IPS-18c (cell line): Measurements from ENCODE around the gene CLEC17A.
"Not testable (repeated sequence)": the region's sequence is repeated elsewhere in the genome, so short reads cannot be mapped to it uniquely, and the experiment has no call there.

Experiments used
- H3K4me3 ChIP-seq: 2 replicates; pipeline ENCODE4 v1.7.0; 2013; ENCODE audit warnings: low read depth, mild to moderate bottlenecking, low read length, moderate library complexity; ENCODE audit not compliant: insufficient read depth
- H3K9me3 ChIP-seq: one replicate; pipeline ENCODE4 v1.6.1; 2013; ENCODE audit warnings: mild to moderate bottlenecking, low read length, moderate library complexity; ENCODE audit not compliant: control insufficient read depth, insufficient read depth

The CLEC17A gene, protein sequence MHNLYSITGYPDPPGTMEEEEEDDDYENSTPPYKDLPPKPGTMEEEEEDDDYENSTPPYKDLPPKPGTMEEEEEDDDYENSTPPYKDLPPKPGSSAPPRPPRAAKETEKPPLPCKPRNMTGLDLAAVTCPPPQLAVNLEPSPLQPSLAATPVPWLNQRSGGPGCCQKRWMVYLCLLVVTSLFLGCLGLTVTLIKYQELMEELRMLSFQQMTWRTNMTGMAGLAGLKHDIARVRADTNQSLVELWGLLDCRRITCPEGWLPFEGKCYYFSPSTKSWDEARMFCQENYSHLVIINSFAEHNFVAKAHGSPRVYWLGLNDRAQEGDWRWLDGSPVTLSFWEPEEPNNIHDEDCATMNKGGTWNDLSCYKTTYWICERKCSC

DNA sequence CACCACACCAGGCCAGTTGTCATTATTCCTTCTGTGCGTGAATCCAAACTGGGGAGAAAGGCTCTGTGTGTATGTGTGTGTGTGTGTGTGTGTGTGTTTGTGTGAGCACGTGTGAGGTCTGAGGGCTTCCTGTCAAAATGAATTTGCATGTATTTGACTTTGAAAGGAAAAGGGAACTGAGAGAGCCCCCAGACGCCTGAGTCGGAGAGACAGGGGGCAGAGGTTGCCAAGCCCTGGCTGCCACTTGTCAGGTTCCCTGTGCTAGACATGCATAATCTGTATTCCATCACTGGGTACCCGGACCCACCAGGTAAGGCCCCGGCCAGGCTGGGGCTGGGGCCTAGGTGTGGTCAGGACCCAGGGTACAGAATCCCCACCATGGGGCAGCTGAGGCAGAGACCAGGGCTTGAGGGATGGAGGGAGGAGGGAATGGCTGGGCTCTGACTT lies at the start of gene CLEC17A:
Gene CLEC17A (plus strand): TSS at position 191 of the 447 bp plus-strand sequence. CDS start 77 bp downstream, at position 268.
- Histone ChIP-seq H3K9me3 (no peaks in the 10 kb centered on the region), H3K4me3 (no peak within 1 kb of the TSS)

DNA sequence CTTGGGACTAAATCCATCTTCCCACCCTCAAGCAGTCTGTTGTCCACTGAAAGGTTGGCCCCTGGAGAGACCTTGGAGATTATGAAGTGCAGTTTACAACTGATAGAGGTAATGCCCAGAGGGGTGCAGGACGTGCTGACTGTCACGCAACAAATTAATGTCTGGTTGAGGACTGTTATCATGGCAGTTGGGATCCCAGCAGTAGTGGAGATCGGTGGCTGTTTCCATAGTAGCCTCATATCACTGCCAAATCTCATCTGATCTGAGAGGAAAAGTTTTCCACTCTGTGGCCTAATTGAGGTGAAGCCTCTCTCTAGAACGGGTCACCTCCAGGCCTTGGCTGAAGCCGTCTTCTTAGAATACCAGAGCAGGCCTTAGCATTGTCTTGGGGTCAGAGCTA lies 49.4 kb upstream of the CLEC17A start:
- no peak overlapping the region for H3K4me3 ChIP-seq
- no peaks in the 10 kb centered on the region for H3K9me3 ChIP-seq

DNA sequence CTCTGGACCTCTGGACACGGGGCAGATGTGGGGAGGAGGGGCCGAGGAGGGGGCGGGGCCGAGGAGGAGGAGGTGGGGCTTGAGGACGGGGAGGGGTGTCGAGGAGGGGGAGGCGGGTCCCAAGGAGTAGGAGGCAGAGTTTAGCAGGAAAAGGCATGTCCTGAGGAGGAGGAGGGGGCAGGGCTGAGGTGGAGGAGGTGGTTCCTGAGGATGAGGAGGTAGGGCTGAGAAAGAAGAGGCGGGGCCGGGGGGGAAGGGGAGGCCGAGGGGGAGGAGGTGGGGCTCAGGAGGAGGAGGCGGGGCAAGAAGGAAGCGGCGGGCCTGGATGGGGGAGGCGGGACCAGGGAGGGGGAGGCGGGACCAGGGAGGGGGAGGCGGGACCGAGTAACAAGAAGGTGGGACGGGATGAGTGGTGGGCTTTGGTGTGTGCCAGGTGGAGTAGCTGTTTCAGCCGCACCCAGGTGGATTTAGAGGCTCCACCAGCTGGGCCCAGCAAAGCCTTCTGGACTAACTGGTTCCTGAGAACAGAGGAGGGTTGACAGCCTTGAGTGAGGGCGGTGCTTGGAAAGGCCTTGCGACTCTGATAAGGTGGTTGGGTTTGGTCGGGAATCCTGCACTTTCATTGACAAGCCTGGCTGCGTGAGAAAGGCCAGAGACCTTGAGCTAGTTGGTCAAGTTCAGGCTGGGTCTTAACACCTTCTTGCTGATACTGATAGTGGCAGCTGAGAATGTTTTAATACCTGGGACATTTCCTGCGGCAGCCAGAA lies 45.8 kb upstream of the CLEC17A start:
- no peaks in the 10 kb centered on the region for H3K9me3 ChIP-seq
- H3K4me3 ChIP-seq, result peak overlapping the region; percentile 2; the same call in 1 of the 2 replicates

DNA sequence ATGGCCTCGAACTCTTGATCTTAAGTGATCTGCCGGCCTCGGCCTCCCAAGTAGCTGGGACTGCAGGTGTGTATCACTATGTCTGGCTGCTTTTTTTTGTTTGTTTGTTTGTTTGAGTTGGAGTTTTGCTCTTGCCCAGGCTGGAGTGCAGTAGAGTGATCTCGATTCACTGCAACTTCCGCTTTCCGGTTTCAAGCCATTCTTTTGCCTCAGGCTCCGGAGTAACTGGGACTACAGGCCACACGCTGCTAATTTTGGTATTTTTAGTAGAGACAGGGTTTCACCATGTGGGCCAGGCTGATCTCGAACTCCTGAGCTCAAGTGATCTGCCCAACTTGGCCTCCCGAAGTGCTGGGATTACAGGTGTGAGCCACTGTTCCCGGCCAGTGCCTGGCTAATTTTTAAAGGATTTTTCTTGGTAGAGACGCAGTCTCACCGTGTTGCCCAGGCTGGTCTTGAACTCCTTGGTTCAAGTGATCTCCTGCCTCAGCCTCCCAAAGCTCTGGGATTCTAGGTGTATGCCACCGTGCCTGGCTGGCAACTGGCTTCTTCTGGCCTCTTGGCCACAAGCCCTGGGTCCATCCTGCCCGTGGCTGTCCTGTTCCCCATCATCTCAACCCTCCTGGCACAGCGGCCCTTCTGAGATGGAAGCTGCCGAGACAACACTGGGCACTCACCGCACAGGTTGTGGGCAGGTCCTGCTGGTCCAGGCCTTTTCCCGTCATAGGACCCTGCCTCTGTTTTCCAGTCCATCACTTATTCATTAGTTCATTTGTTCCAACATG lies 42.0 kb upstream of the CLEC17A start:
- H3K4me3 ChIP-seq, result no peak overlapping the region
- no peaks in the 10 kb centered on the region for H3K9me3 ChIP-seq

DNA sequence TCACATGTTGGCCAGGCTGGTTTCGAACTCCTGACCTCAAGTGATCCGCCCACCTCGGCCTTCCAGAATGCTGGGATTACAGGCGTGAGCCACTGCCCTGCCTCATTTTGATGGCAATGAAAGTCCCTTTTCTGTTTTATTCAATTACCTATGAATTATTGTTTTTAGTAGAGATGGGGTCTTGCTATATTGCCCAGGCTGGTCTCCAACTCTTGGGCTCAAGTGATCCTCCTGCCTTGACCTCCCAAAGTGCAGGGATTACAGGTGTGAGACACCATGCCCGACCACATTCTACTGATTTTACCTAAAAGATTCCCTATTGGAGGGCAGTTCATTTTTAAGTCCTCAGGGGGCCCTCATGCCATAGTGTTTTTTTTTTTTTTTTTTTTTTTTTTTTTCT lies 40.9 kb upstream of the CLEC17A start:
- H3K4me3 ChIP-seq, H3K9me3 ChIP-seq: not testable (repeated sequence)

DNA sequence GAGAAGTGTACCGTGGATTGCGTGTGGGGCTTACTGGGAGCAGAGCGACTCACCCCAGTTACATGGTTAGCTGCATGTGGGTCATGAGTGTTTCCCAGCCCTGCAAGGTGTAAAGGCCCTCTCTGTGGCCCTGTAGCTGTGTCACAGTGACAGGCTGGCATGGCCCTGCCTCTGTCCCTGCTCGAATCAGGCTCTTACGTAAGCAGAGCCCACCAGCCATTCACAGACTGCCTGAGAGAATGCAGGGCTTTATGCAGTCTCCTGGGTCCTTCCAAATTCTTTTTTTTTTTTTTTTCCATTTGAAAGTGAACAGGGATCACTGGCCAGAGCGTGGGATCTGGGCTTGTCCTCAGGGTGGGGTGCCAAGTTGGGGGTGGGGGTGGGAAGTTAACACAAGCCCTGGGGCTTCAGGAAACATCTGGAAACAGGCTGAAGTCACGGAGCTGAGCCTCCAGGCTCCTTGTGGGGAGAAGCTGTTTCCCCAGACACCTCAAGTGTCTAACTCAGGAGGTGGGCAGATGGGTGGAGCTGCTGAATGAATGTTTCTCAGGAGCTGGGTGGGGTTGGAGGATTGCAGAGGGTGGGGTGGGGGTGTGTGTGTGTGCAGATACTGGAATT lies 40.1 kb upstream of the CLEC17A start:
- Histone ChIP-seq H3K4me3 (no peak overlapping the region), H3K9me3 (no peaks in the 10 kb centered on the region)

DNA sequence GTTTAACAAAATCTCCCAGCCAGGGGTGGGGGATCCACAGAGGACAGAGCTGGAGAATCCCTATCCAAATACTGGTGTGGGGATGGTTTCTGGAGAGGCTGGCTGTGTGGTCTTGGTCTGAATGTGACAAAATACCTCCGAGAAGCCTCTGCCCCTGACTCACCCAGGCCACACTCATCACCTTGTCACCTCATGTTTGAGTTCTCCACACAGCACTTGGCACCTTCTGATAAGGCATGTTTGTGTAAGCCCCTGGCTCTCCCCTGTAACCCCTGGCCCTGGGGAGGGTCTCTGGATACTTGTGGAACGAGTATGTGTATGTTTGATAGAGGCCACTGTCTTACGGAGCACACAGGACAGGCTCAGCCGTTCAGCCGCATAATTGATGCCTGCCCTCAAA lies 38.8 kb upstream of the CLEC17A start:
- Histone ChIP-seq H3K4me3 (no peak overlapping the region), H3K9me3 (no peaks in the 10 kb centered on the region)

DNA sequence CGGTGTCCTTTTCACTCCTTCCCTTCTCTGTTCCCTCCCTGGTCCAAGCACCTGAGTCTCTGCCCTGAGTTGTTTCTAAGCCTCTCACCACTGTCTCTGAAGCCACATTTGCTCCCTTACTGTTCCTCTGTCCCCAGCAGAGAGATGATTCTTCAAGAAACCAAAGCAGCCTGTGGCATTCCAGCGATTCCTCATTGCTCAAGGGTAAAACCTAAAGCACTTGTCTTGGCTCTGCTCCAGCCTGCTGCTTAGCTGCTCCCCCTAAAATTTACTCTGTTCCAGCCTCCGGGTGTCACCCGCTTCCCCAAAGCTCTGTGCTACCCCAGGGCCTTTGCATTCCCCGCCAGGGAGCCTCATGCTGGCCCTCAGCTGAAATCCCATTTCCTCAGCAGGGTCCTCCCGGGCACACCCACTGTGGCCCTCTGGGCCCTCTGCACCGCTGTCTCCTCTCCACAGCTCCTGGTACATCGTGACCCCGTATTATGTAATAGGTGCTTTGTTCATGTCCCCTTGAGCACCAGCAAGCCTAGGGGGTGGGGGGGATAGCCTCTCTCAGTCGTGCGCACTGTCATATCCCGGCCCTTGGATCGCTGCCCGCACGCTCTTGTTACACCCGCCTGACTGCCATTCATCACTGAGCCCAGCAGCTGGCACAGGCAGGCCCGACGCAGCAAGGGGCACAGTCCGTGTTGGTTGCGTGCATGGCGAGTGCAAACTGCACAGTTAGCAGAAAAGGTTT lies 37.7 kb upstream of the CLEC17A start:
- Histone ChIP-seq H3K4me3 (no peak overlapping the region), H3K9me3 (no peaks in the 10 kb centered on the region)

DNA sequence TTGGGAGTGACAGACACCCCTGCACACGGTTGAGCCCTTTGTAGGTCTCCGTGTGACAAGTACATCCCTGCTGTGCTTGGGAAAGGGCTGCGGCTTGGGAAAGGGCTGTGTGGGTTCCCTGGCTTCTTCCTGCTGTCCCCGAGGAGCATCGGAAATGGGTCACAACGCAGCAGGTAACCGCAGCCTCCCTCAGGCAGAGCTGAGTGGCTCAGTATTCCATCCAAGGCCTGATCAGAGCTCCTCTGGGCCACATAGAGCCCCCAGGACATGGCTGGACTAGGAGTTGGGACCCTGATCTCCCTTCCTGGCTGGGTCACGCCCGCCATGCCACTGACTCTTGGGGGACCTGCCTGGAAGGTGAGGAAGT lies 37.2 kb upstream of the CLEC17A start:
- Histone ChIP-seq H3K9me3 (no peaks in the 10 kb centered on the region), H3K4me3 (no peak overlapping the region)

DNA sequence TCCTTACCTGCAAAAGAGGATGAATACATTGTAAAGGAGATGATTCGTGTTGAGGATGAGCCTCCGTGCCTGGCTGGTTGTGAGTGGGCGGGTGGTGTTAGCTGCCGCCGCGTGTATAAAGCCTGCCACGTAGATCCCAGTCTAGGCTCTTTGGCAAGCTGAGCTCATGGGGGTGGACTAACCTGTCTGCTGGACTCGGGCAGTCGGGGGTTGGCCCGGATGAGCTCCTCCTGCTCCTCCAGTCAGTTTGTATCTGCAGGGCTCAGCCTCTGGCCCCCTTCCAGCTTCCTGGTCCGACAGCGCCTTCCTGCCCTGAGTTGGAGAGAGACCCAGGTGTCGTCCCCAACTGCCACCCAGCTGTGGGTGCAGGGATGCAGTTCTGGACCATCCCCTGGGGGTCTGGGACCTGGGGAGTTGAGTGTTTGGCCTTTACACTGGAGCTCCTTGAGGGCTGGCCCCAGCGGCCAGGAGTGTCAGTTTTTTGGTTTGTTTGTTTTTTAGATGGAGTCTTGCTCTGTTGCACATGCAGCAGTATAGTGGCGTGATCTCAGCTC lies 32.6 kb upstream of the CLEC17A start:
- no peak overlapping the region for H3K4me3 ChIP-seq
- H3K9me3 ChIP-seq, result no peaks in the 10 kb centered on the region

DNA sequence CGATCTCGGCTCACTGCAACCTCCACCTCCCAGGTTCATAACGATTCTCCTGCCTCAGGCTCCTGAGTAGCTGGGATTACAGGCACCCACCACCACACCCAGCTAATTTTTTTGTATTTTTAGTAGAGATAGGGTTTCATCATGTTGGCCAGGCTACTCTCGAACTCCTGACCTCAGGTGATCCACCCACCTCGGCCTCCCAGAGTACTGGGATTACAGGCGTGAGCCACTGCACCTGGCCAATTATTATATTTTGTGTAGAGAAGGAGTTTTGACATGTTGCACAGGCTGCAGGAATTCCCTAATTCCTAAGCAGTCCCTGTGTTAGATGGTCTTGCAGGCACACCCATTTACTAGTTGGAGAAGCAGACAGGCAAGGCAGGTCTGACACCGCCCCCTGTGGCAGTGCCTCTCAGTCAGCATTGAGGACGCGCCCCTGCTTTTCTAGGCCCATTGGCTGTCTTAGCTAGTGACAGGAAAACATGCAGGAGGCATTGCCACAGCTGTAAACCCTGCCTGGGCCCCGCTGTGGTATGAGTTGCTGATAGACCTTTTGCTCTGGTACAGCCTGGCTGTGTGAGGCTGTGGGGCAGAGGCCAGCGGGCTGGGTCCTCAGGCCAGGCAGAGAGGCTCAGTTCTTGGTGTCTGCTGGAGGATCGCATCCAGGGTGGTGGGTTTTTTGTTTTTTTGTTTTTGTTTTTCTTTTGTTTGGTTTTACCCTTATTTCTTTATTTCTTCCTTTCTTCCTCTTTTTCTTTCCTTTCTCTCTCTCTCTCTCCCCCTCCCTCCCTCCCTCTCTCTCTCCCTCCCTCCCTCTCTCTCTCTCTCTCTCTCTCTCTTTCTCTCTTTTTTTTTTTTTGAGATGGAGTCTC lies 31.5 kb upstream of the CLEC17A start:
- not testable (repeated sequence) for H3K9me3 ChIP-seq, H3K4me3 ChIP-seq

DNA sequence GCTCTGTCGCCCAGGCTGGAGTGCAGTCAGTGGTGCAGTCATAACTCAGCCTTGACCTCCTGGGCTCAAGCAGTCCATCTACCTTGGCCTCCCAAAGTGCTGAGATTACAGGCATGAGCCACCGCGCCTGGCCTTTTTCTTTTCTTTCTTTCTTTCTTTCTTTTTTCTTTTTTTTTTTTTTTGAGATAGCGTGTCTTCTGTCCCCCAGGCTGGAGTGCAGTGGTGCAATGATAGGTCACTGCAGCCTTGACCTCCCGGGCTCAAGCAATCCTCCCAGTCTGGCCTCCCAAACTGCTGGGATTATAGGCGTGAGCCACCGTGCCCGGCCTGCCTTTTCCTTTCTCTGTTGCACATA lies 30.9 kb upstream of the CLEC17A start:
- H3K4me3 ChIP-seq, H3K9me3 ChIP-seq: not testable (repeated sequence)

DNA sequence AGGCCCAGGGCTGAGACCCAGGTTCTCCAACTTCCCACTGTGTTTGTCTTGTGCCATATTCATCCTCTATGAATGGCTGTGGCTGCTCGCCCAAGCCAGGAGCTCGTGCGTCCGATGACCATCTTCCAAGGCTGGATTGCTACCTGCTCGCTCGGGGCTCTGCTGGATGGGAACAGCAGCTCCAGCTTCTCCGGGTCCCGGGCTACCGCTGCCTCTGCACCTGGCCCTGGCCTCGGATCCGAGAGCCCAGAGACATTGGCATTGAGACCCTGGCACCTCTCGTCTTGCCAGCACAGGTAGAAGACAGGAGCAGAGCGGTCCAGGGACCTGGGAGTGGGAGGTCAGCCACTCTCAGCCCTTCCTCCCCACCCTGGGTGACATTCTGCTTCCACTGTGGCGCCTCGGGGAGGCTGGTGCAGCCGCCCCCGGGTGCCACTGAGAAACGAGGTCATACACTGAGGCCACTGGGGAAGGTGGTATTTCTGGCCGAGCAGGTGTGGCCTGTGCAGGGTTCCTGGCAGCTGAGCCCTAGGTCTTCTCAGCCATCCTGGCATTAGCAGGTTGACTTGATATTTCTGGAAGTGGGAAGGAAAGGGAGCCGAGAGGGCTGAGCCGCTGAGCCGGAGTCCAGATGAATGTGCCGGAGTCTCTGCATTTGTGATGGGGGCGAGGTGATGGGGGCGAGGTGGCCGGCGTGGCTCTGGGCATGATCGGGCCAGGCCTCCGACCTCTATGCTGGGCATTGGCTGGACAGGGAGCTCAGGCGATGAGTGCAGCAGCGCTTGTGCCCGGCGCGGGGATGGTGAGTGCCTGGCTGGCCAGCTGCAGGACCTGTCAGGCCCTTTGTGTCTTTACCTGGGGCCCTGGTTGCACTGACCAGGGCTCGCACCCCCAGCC lies 29.6 kb upstream of the CLEC17A start:
- no peak overlapping the region for H3K4me3 ChIP-seq
- no peaks in the 10 kb centered on the region for H3K9me3 ChIP-seq

DNA sequence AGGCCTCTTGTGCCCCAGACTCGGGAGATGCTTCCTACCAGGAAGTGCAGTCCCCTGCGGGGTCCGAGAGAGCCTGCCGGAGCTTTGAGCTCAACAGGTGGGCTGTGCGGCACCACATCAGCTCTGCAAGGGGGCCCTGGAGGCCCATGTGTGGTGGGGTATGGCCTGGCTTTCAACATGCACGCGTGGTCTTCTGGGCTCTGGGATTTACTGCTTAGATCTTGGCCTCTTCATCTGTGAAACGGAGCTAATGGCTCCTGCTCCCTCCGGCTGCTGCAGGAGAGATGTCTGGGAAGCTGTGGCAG lies 29.0 kb upstream of the CLEC17A start:
- no peaks in the 10 kb centered on the region for H3K9me3 ChIP-seq
- no peak overlapping the region for H3K4me3 ChIP-seq

DNA sequence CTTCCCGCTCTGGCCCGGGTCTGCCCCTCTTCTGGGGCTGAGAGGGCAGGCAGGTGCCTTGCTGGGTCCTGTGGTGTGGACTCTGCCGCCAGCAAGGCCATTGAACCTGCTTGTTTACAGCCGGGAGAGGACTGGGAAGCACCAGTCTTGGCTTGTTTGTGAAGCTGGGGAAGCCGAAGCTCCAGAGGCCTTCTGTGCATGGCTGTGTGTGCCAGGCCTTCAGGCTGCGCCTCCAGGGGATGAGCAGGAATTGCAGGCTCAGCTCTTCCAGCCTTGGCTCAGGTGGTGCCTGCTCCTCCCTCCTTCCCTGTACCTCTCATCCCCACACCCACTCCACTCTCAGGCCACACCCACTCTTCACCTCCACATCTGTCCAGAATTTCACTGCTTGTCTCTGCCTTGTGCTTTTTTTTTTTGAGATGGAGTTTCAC lies 28.5 kb upstream of the CLEC17A start:
- no peaks in the 10 kb centered on the region for H3K9me3 ChIP-seq
- H3K4me3 ChIP-seq, result no peak overlapping the region
